GM12878 (cell line): ENCODE results near the gene HSBP1. TPM values are rescaled to one million over a fixed set of nuclear protein-coding genes. Genes with fewer than 3 reads are reported as not detected.

ENCODE experiments used
- ATAC-seq: fragments of 200-7000 bp; cut with Tn5 transposase; 3 replicates; pipeline ENCODE4 v1.9.1; 2020; ENCODE audit warnings: mild to moderate bottlenecking, moderate library complexity
- BruUV-seq: library from RNA; stranded (reverse); fragments of 400-500 nt; replicated peaks from 2 replicates; lab custom pipeline; 2021; lab: Mats Ljungman, UMichigan
- CTCF ChIA-PET: fragments of 300-600 bp; sonication (Branson Sonifier 250); formaldehyde crosslinking; extraction: SDS; loops from one replicate; lab custom pipeline; 2021; ENCODE audit warnings: inconsistent platforms; lab: Yijun Ruan, JAX
- POLR2A ChIA-PET: fragments of 350-600 bp; formaldehyde crosslinking; extraction: SDS; loops from one replicate; lab custom pipeline; 2021; ENCODE audit warnings: inconsistent platforms; lab: Charles Lee
- RAD21 ChIA-PET: fragments of 300-600 bp; sonication (Branson Sonifier 250); formaldehyde crosslinking; loops from one replicate; lab custom pipeline; 2023; ENCODE audit warnings: antibody characterized with exemption; ENCODE audit not compliant: unreplicated experiment; lab: Charles Lee
- SMC1A ChIA-PET: fragments of 300-600 bp; sonication (Branson Sonifier 250); formaldehyde crosslinking; loops from one replicate; lab custom pipeline; 2023; ENCODE audit not compliant: unreplicated experiment, uncharacterized antibody; lab: Charles Lee
- DNase-seq: peaks from one replicate; pipeline ENCODE4 v3.0.0-alpha.2; 2011; ENCODE audit warnings: low read depth, low spot score
- FAIRE-seq: peaks from 3 replicates; lab custom pipeline; 2011; peaks lifted over from hg19 to GRCh38; lab: Jason Lieb, UNC
- H2AFZ ChIP-seq: 2 replicates; pipeline ENCODE4 v1.6.0; 2011; ENCODE audit warnings: low read depth, low read length, control low read depth; ENCODE audit not compliant: control insufficient read depth
- H3K27ac ChIP-seq: 2 replicates; pipeline ENCODE4 v1.5.1; 2011; ENCODE audit warnings: control low read depth; ENCODE audit not compliant: control insufficient read depth, insufficient read depth
- H3K27me3 ChIP-seq, 2 experiments: replicated peaks in 1 of 2; 2 replicates each; pipeline versions ENCODE4 v1.6.0 to v1.6.1; 2011; ENCODE audit warnings: low read length in 1 of 2; ENCODE audit not compliant: control insufficient read depth in 2 of 2, insufficient read depth in 2 of 2
- H3K36me3 ChIP-seq, 2 experiments: 2 replicates each; pipeline ENCODE4 v1.5.1; 2011; ENCODE audit warnings: low read length in 1 of 2; ENCODE audit not compliant: control insufficient read depth in 2 of 2, insufficient read depth in 2 of 2
- H3K4me1 ChIP-seq: 2 replicates; pipeline ENCODE4 v1.6.1; 2011; ENCODE audit warnings: mild to moderate bottlenecking, low read length, moderate library complexity, mixed read lengths; ENCODE audit not compliant: control insufficient read depth, insufficient read depth
- H3K4me2 ChIP-seq: 2 replicates; pipeline ENCODE4 v1.6.0; 2011; ENCODE audit warnings: control low read depth; ENCODE audit not compliant: control insufficient read depth, insufficient read depth
- H3K4me3 ChIP-seq: fragments of 200-600 bp; sonication (generic); 2 replicates; pipeline ENCODE4 v1.5.1; 2016
- H3K79me2 ChIP-seq: 2 replicates; pipeline ENCODE4 v1.6.0; 2011; ENCODE audit warnings: low read length; ENCODE audit not compliant: control insufficient read depth, insufficient read depth
- H3K9ac ChIP-seq: 2 replicates; pipeline ENCODE4 v1.8.0; 2011; ENCODE audit warnings: low read length, control low read depth, mixed read lengths; ENCODE audit not compliant: control insufficient read depth, insufficient read depth
- H3K9me3 ChIP-seq: replicated peaks from 3 replicates; pipeline ENCODE4 v1.5.1; 2011; ENCODE audit warnings: mild to moderate bottlenecking, low read length; ENCODE audit not compliant: control insufficient read depth, insufficient read depth
- H4K20me1 ChIP-seq: 2 replicates; pipeline ENCODE4 v1.6.0; 2011; ENCODE audit not compliant: control insufficient read depth, insufficient read depth
- GABPA ChIP-seq: IDR thresholded peaks from 2 replicates; pipeline ENCODE4 v1.6.1; 2014; ENCODE audit warnings: antibody characterized with exemption, low read depth, mild to moderate bottlenecking, inconsistent platforms
- KLF5 ChIP-seq: fragments of 450-650 bp; IDR thresholded peaks from 2 replicates; pipeline ENCODE4 v1.6.1; 2014; ENCODE audit warnings: mild to moderate bottlenecking; ENCODE audit not compliant: partially characterized antibody
- MXI1 ChIP-seq: fragments of 150-350 bp; IDR thresholded peaks from 2 replicates; pipeline ENCODE4 v1.6.1; 2011; ENCODE audit warnings: low read depth, mild to moderate bottlenecking, inconsistent platforms, low read length, improper control_type of control experiment
- POLR2AphosphoS2 ChIP-seq: IDR thresholded peaks from 2 replicates; pipeline ENCODE4 v1.6.1; 2011; ENCODE audit warnings: low read depth, mild to moderate bottlenecking, low read length, improper control_type of control experiment, moderate library complexity
- YY1 ChIP-seq: IDR thresholded peaks from 2 replicates; pipeline ENCODE4 v1.6.1; 2011; ENCODE audit warnings: low read depth, mild to moderate bottlenecking, low read length
- WGBS: methylation state at CpG from one replicate; pipeline ENCODE4 v1.1.6; 2016; ENCODE audit warnings: low lambda C conversion rate; ENCODE audit not compliant: insufficient replicate concordance, insufficient coverage; ENCODE audit errors: missing lambda C conversion rate; 5-methylcytosine and 5-hydroxymethylcytosine counted together
- in situ Hi-C: fragments of 300-500 bp; cut with MboI; formaldehyde crosslinking; loops from 9 replicates; pipeline ENCODE4 v1.14.3; 2018; ENCODE audit warnings: mixed read lengths
- intact Hi-C: fragments of 100-400 bp; cut with micrococcal nuclease; formaldehyde crosslinking; loops from one replicate; pipeline ENCODE4 v1.14.2; 2022; ENCODE audit not compliant: unreplicated experiment
- polyA plus RNA-seq, 11 experiments: library from polyadenylated mRNA; depleted of rRNA in 4 of 11; unstranded in 6 of 11; stranded (reverse) in 5 of 11; fragments of >200 nt; fragmentation: Nextera tagmentation in 4 of 11; fragmentation: Illumina TruSeq in 1 of 11; extraction: Ambion mirVana in 4 of 11; extraction: Trizol in 1 of 11; gene quantifications; 1 replicate in 1 of 11; 2 replicates in 10 of 11; pipeline versions ENCODE4 v1.2.1 to v1.2.3, GENCODE V29; 2011 to 2016; ENCODE audit warnings: inconsistent platforms in 2 of 11, missing spikeins in 2 of 11, low read depth in 1 of 11
- total RNA-seq, 4 experiments: library from RNA; depleted of rRNA in 3 of 4; stranded (reverse); fragments of >200 nt in 3 of 4; fragmentation: Illumina TruSeq in 1 of 4; extraction: Trizol in 1 of 4; gene quantifications; 2 replicates each; pipeline versions ENCODE4 v1.2.1 to v1.2.3, GENCODE V29; 2013 to 2021
- TF ChIP-seq, protein P1 (sequence below), 3 experiments: IDR thresholded peaks in 2 of 3; conservative IDR thresholded peaks in 1 of 3; 2 replicates each; pipeline ENCODE4 v1.5.1; 2011; ENCODE audit warnings: low read depth in 3 of 3, low read length in 3 of 3, mild to moderate bottlenecking in 3 of 3, control low read depth in 2 of 3, moderate library complexity in 2 of 3, inconsistent platforms in 1 of 3, mixed read lengths in 1 of 3; ENCODE audit not compliant: control insufficient read depth in 2 of 3, insufficient read depth in 1 of 3; ENCODE audit errors: extremely low read depth in 1 of 3

Gene HSBP1
- total and polyA plus RNA-seq, 10 of the 15 experiments (the other 5 are each of a cell fraction or from before 2014, with no cell fraction given), result 26.6 to 263 (median 95.7) TPM

DNA sequence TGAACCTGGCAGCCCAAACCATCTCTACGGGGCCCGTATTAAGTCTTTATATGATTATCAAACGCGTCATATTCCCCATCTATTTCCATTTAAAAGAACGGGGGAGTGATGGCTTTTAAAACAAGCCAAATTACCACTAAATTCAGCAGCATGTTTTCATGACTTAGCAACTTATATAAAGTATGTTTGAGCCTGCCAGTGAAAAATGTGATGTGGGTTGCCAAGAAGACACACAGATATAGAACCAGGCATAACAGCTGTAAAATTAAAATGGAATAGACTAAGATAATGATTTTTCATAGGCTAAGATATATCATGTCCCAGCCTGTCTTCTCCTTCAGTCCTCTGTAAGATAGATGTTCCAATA lies 44.8 kb upstream of the HSBP1 start:
- CTCF ChIA-PET, result no interaction called here
- intact Hi-C loops (no loop called here), in situ Hi-C loops (no loop called here)
- no peak for DNase-seq
- Histone ChIP-seq H3K9me3 (no peaks in the 10 kb centered on the region), H2AFZ (no peak overlapping the region), H3K4me1 (no peaks in the 10 kb centered on the region), H3K27me3 (no peaks in the 10 kb centered on the region), H3K27ac (no peak overlapping the region), H3K36me3 (no peaks in the 10 kb centered on the region), H3K4me2 (no peak overlapping the region), H3K4me3 (no peak overlapping the region), H3K9ac (no peak overlapping the region), H4K20me1 (no peaks in the 10 kb centered on the region), H3K79me2 (no peaks in the 10 kb centered on the region)
- POLR2A ChIA-PET, result no interaction called here
- FAIRE-seq, result no peak
- SMC1A ChIA-PET, result no interaction called here
- RAD21 ChIA-PET, result no interaction called here
- TF ChIP-seq MXI1, result no peak
- no peak for TF ChIP-seq YY1
- TF ChIP-seq, protein P1, sequence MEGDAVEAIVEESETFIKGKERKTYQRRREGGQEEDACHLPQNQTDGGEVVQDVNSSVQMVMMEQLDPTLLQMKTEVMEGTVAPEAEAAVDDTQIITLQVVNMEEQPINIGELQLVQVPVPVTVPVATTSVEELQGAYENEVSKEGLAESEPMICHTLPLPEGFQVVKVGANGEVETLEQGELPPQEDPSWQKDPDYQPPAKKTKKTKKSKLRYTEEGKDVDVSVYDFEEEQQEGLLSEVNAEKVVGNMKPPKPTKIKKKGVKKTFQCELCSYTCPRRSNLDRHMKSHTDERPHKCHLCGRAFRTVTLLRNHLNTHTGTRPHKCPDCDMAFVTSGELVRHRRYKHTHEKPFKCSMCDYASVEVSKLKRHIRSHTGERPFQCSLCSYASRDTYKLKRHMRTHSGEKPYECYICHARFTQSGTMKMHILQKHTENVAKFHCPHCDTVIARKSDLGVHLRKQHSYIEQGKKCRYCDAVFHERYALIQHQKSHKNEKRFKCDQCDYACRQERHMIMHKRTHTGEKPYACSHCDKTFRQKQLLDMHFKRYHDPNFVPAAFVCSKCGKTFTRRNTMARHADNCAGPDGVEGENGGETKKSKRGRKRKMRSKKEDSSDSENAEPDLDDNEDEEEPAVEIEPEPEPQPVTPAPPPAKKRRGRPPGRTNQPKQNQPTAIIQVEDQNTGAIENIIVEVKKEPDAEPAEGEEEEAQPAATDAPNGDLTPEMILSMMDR (IDR thresholded peaks at IDR 0.05 in 2 of 3, conservative IDR thresholded peaks at IDR 0.05 in 1 of 3; ENCODE audit: control insufficient read depth in 2 of 3, extremely low read depth in 1 of 3, insufficient read depth in 1 of 3, low read depth in 3 of 3, low read length in 3 of 3), result no peak
- TF ChIP-seq GABPA, result no peak
- TF ChIP-seq POLR2AphosphoS2, result no peak
- TF ChIP-seq KLF5, result no peak
- ATAC-seq, result no peak
- WGBS, result 21% methylated on average over 5 of the region's 5 CpGs
- no TSS peak for BruUV-seq
